ENCODE measurements around the gene FBXL19.

FBXL19 gene

GRCh38 chr16:30969246-30969842 is 46.0 kb downstream of the FBXL19 start:
- no peak for DNase-seq

DNA sequence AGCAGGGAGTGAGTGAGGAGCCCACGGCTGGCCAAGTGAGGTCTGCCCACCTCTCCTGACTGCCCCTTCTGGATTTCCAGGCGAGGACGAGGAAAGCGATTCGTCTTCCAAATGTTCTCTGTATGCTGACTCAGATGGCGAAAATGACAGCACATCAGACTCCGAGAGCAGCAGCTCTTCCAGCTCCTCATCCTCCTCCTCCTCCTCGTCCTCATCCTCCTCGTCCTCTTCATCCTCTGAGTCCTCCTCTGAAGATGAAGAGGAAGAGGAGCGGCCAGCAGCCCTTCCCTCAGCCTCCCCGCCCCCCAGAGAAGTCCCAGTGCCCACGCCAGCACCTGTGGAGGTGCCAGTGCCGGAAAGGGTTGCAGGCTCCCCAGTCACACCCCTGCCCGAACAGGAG is 47.9 kb downstream of the FBXL19 start:
- DNase-seq = no peak

- no peak for DNase-seq
Measured at GRCh38 chr16:30972872-30973271, 49.5 kb downstream of the FBXL19 start.

GRCh38 chr16:30974348-30974747 is 51.0 kb downstream of the FBXL19 start:
- no peak for DNase-seq

GRCh38 chr16:30976486-30976885 is 53.1 kb downstream of the FBXL19 start:
- DNase-seq = no peak

- DNase-seq = no peak
Measured at GRCh38 chr16:30977502-30977901, 54.1 kb downstream of the FBXL19 start.

DNA sequence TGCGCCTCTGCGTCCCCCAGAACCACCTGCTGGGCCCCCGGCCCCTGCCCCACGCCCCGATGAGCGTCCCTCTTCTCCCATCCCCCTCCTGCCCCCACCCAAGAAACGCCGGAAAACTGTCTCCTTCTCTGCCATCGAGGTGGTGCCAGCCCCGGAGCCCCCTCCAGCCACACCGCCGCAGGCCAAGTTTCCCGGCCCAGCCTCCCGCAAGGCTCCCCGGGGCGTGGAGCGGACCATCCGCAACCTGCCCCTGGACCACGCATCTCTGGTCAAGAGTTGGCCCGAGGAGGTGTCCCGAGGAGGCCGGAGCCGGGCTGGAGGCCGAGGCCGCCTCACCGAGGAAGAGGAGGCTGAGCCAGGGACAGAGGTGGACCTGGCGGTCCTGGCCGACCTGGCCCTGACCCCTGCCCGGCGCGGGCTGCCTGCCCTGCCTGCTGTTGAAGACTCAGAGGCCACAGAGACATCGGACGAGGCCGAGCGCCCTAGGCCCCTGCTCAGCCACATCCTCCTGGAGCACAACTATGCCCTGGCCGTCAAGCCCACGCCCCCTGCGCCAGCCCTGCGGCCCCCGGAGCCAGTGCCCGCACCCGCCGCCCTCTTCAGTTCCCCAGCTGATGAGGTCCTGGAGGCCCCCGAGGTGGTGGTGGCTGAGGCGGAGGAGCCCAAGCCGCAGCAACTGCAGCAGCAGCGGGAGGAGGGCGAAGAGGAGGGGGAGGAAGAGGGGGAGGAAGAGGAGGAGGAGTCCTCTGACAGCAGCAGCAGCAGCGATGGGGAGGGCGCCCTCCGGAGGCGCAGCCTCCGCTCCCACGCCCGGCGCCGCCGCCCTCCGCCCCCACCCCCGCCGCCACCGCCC is 56.0 kb downstream of the FBXL19 start:
- no peak for DNase-seq

DNA sequence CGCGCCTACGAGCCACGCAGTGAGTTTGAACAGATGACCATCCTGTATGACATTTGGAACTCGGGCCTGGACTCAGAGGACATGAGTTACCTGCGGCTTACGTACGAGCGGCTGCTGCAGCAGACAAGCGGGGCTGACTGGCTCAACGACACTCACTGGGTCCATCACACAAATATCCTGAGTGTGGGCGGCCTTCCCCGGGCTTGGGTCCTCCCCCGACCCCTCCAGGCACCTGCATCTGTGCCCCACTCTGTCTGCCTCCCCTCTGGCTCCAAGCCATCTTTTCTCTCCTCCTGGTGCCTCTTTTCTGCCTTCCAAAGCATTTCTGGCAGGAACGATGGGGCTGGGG is 56.6 kb downstream of the FBXL19 start:
- DNase-seq = no peak

- no peak for DNase-seq
Measured at GRCh38 chr16:30980434-30980833, 57.1 kb downstream of the FBXL19 start.

- no peak for DNase-seq
Measured at GRCh38 chr16:30980959-30981358, 57.6 kb downstream of the FBXL19 start.

DNA sequence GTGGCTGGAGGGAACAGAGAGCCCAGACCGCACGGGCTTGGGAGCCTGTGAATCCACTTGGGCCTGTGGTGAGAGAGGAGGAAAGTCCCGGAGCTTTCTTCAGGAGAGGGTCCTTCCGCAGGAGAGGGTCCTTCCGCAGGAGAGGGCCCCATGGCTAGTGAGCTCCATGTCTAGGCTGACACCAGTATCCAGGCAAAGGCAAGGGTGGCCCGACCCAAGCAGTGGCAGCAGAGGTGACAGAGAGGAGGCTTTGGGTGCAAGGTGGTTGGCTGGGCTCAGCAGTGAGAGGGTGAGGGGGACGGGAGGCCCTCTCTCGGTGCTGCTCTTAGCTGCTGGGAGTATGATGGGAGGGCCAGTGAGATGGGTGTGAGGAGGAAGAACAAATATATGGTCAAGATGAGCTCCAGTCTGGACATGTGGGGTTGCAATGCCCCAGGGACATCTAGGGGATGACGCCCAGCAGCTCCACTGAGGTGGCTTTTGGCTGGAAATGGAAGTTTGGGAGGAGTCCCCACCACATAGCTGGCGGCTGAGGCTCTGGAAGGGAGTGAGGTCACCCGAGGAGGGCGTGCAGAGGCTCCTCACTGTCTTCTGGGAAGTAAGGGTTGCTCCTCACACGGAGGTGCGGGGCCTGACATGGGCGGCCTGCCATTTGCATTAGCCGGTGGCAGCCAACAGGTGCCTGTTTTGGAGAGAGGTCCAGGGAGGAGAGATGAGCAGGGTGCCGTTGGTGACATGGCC is 59.3 kb downstream of the FBXL19 start:
- DNase-seq = no peak

GRCh38 chr16:30983289-30983889 is 60.0 kb downstream of the FBXL19 start:
- DNase-seq = no peak

- no peak for DNase-seq
Measured at GRCh38 chr16:30983898-30984610, 60.7 kb downstream of the FBXL19 start.

GRCh38 chr16:30984669-30985400 is 61.5 kb downstream of the FBXL19 start, which contains the start of gene HSD3B7:
Gene HSD3B7, plus strand, starts transcription at chr16:30985207. Its CDS starts 452 bp downstream, at chr16:30985659.
- no peak for DNase-seq

- DNase-seq = peak; percentile 27
Measured at GRCh38 chr16:30985401-30986128, 62.2 kb downstream of the FBXL19 start.

GRCh38 chr16:30986129-30986991 is 63.0 kb downstream of the FBXL19 start:
- no peak for DNase-seq

- DNase-seq = no peak
Measured at GRCh38 chr16:30987581-30988190, 64.3 kb downstream of the FBXL19 start.

- DNase-seq = no peak
Measured at GRCh38 chr16:30989469-30990047, 66.2 kb downstream of the FBXL19 start.

DNA sequence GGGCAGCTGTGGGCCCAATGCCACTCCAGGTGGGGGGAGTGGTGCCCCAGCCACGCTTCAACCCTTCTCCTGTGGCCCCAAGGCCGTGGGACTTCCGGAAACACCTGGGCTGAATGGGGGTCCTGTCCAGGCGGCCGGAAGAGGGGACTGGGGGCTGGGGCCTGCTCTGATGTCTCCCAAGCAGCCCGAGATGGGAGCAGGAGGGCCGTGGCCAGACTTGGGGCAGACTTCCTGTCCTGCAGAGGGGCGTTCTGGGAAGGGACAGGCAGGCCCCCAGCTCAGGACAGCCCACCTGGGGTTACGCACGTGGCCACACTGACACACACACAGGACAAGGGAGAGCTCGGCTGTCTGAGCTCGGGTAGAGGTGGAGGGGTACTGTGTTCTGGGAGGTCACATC is 66.7 kb downstream of the FBXL19 start:
- no peak for DNase-seq
